A204.1 (cell line): Measurements from ENCODE around the gene FRMD8.
"Not testable (repeated sequence)": the region's sequence is repeated elsewhere in the genome, so short reads cannot be mapped to it uniquely, and the experiment has no call there.

Source experiments
- FAIRE-seq: peaks from 2 replicates; lab custom pipeline; 2012; peaks lifted over from hg19 to GRCh38; lab: Jason Lieb, UNC

FRMD8 gene

DNA sequence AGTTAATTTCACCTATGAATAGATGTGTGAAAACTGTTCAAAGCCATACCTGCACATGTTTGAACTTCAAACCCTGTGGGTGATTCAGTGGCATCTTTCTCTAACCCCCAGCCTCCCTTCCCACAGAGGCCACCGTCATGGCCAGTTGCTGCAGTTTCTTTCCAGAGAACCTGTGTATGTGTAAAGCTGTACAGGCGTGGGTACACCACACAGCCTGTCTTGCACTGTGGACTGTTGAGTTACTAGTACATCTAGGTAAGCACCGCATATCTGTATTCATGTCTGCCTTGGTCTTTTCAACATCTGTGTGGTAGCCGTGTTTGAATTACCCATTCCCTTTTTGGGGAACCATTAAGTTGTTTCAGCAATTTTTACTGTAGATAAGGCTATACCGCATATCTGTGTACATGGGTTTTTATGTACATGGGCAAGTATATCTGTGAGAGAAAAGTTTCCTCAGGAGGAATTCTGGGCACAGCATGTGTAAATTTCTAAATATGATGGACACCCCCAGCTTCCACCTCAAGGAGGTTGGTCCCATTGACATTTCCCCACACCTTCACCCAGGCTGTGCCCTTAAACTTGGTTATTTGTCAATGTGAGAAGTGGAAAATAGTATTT, 50.1 kb downstream of the FRMD8 start:
- FAIRE-seq, result no peak

DNA sequence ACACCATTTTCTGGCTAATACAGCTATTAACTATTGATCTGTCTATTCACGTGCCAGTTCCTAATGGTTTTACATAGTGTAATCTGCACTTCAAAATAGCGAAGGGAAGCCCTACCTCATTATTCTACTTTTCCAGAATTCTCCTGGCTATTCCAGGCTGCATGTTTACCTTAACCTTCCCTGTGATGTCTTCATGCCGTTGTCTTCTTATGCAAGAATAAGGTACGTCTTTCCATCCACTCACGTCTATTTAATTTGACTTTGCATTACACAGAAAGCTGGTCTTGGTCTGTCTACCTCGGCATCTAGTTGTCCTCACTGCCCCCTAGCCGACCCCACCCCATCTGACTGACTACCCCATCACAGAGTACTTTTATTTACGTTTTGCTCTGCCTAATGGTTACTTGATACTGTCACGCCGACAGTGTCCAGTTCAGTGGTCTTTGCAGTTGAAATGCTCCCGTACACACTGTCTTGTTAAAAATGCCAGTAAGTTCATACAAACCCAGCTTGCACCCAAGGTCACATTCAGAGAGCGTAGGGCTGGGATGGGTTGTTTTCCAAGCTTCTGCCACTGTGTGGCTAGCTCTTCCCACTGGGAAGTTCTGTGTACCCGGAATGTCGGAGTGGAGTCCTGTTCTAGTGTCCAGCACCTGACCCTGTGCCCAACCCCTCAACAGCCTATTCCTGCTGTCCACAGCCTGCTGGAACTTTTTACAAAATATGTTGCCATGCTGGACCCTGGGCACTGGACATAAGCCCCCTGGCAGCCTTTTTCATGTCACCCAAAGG, 51.2 kb downstream of the FRMD8 start:
- no peak for FAIRE-seq

DNA sequence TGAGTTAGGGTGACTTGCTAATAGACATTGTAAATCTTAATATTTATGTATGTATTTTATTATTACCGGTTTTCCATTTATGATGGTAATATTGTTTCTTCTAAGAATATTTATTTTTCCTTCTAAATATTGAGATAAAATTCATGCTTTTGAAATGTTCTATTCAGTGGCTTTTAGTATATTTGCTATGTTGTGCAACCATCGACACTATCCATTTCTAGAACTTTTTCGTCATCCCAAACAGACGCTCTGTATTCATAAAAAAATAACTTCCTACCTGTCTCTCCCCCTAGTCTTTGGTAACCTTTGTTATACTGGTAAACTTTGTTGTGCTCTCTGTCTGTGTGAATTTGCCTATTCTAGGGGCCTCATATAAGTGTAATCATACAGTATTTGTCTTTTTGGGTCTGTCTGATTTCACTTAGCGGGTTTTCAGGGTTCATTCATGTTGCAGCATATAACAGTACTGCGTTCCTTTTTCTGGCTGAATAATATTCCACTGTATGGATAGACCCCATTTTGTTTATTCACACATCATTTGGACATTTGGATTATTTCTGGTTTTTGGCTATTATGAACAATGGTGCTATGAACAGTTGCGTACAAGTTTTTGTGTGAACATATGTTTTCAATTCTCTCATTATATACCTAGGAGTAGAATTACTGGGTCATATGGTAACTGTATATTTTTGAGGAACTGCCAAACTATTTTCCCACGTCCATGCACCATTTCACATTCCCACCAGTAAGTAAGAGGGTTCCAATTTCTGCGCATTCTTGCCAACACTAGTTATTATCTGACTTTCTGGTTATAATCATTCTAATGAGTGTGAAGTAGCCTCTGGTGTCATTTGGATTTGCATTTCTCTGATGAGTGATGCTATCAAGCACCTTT, 52.1 kb downstream of the FRMD8 start:
- no peak for FAIRE-seq

DNA sequence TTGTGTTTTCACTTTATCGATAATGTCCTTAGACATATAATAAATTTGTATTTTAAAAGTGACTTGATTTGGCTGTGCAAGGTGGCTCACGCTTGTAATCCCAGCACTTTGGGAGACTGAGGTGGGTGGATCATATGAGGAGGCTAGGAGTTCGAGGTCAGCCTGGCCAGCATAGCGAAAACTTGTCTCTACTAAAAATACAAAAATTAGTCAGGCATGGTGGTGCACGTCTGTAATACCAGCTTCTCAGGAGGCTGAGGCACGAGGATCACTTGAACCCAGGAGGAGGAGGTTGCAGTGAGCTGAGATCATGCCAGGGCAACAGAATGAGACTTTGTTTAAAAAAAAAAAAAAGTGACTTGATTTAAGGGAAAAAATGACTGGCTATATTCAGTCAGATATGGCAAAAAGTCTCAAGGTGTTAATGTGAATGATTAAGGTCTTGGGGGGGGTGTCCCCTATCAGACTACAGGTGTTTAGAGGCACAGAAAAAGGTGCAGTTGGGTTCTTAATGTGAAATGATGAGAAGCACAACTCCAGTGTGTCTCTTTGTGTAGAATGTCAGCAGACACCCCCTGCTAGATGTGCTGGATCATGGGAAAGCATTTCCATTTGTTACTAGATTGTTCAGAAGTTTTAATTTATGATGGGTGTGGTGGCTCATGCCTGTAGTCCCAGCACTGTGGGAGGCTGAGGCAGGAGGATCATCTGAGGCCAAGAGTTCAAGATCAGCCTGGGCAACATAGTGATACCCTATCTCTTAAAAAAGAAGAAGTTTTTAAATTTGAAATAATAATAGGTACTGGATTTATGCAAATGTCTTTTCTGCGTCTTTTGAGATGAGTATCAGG, 53.1 kb downstream of the FRMD8 start:
- FAIRE-seq, result no peak

DNA sequence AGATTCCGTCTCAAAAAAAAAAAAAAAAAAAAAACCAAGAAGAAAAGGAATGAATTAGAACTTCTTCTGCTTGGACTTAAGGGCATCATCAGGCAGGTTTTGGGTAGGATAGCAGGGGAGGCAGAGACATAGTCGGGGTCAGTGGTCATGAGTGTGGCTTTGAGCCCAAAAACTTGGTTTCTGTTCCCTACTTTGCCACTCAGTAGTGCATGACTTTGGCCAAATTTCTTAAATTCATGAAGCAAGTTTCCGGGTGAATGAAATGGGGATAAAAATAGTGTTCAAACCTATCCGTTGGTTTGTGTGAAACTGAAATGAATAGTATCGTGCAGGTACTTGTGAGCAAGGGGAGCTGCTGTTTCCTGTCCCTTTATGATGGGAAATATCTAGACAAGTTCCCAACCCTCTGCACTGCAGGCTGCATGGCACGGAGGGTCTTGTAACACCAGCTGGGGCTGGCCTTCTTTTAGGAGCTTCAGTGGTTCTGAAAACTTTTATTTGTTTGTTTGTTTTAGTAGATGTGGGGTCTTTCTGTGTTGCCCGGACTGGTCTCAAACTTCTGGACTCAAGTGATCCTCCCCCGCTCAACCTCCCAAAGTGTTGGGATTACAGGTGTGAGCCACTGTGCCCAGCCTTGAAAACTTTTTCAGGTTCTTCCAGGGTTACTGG, 54.5 kb downstream of the FRMD8 start:
- no peak for FAIRE-seq

DNA sequence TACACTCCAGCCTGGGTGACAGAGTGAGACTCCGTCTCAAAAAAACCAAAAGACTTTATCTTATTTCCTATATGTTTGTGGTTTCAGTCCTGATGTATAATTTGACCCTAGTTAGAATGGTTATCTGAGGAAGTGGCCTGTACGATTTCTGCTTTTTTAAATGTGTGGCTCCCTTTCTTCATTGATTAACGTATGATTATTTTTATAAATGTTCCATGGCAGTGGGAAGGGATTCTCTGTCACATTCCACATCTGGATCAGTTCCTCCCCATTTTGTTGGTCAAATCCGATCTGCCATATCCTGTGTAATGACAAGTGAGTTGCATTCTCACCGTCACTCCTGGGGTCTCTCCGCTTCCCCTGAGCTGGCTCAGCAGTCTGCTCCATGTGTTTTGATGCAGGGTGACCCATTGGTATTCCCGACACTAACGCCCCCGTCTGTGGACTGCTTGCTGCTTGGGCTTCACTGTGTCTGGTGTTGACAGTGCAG, 56.5 kb downstream of the FRMD8 start:
- no peak for FAIRE-seq

DNA sequence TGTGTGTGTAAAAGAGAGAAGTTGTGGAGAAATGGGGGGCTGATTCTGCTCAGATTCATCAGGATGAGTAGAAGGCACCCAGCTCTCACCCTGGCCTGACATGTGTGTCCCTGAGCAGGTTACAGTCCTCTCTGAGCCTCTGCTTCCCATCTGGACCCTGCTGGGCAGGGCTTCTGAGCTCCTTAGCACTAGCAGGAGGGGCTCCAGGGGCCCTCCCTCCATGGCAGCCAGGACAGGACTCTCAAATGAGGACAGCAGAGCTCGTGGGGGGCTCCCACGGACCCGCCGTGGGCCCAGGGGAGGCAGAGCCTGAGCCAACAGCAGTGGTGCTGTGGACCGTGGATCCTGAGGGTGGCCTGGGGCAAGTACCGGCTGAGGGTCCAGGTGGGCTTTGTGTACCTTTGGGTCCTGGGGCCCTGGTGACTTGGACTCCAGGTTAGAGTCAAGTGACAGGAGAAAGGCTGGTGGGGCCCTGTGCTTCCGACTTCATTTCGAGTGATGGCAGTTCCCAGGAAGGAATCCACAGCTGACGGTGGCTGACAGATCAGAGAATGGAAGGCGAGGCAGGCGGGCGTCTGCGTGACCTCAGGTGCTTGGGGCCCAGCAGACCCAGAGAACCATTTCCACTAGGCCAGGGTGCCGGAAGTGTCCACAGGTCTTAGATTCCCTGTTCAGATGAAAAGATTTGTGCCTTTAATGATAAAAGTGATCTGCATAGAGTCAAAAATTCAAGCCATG, 58.0 kb downstream of the FRMD8 start:
- no peak for FAIRE-seq

DNA sequence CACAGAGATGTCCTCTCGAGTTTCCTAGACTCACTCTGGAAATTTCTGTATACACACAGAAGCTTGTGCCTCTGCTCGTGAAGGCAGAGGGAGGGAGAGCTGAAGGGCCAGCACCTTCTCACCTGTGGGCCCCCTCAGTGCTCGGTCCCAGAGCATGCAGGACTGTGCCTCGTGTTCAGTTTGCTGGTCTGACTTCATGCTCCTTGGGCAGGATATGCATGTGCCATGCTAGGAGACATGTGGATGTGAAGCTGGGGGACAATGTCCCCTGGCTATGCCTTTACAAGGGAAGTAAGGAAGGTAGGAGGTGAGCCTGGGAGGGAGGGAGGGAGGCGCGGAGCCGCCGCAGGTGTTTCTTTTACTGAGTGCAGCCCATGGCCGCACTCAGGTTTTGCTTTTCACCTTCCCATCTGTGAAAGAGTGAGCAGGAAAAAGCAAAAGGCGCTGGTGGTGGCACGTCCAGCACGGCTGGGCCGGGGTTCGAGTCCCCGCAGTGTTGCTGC, 58.7 kb downstream of the FRMD8 start:
- FAIRE-seq, result no peak

DNA sequence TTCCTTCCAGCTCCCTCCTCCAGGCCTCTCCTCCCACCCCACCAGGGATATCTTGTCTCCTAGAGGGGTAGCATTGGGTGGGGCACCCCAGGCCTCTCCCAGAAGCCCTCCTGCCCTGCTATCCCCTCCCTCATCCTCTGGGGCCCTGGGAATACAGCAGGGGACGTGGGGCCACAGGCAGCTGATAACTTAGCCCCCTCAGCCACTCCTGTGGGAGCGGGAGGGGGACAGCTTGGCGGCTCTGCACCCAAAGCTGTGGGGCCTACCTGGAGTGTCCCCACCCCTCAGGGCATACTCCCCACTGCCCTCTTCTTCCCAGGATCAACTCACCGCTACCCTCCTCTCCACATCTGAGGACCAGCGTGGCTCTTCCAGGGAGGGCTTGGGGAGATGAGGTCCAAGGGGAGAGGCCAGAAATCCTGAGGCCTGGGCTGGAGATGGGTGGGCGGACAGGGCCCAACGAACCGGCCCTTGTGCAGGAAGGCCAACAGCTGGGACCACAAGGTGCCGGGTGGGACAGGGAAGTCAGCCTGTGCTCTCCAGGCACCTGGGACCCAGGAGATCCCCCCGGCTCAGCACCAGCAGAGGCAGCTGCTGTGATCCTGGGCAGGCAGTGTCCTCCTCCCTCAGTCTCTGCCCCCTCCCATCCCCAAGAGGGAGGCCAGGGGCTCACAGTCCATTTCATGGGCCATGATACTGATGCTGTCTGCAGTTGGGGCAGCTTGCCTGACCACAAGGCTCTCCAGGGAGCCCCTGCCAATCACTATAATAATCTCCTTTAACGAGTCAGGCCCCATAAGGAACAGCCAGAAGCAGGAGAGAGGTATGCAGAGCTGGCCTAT, 59.4 kb downstream of the FRMD8 start:
- no peak for FAIRE-seq

DNA sequence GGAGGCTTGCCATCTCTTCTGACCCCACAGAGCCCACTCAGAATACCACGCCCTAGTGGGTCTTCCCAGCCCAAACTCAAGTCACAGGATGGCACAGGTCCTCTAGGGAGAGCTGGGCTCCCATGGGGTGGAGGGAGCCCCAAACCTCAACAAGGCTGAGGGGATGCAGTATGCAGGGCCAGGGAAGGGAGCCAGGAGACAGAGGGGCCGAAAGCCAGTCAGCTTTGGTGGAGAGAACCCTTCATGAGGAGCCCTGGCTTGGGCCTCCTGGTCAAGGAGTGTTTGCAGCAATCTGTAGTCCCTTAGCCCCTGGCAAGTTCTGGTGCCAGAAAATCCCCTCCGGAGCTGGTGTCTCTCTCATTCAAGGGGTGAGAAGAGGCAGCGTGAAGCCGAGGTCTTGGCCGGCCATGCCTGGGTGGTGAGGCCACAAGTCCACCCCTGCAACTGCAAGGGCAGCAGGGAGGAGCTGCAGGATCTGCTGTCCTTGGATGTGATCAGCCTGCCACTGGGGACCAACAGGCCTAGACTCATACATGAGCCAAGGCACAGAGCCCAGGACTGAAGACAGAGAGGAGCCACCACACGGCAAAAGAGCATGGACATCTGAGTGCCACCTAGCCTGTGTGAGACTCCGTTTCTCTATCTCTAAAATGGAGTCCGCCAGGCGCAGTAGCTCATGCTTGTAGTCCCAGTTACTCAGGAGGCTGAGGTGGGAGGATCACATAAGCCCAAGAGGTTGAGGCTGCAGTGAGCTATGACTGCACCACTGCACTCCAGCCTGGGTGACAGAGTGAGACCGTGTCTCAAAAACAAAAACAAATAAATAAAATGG, 60.2 kb downstream of the FRMD8 start:
- FAIRE-seq, result no peak

DNA sequence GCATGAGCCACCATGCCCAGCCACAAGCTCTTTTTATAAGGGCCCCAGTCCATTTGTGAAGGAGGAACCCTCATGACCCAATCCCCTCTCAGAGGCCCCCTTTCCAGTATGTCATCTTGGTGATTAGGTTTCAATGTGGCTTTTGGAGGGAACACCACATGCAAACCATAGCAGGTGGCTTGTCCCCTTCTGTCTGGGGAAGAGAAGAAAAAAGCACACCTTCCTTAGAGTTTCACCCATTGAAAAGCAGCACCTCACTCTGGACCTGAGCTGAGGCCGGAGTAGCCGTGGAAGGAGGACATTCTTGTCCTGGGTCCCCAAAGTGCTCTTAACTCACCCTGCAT, 61.6 kb downstream of the FRMD8 start:
- no peak for FAIRE-seq

DNA sequence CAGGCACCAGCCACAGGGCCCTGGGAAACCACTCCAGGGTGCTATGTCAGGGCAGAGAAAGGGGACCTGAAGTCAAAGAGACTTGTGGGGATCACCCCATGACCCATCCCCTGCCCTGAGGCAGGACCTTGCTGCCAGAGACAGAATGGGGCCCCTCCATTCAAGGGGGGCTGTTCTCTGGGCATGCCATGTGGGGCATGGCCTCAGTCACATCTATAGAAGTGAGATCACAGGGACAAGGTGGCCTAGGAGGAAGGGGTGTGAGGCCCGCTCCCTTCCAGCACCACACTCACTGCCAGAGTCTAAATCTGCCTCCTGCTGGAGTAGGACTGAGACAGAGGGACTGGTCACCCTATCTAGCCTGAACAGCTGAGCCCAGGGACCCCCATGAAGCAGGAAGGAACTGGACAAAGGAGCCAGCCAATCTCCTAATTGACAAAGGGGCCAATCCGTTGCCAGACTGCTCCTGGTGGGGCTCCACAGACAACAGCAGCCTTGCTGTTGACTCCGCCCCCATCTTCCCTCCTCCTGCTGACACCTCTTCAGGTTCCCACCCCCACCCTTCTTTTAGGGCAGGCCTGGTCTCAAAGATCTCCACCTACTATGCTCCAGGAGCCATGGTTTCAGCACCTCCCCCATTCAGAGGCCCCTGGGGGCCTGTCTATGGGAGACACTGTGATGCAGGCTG, 62.1 kb downstream of the FRMD8 start:
- FAIRE-seq, result no peak

DNA sequence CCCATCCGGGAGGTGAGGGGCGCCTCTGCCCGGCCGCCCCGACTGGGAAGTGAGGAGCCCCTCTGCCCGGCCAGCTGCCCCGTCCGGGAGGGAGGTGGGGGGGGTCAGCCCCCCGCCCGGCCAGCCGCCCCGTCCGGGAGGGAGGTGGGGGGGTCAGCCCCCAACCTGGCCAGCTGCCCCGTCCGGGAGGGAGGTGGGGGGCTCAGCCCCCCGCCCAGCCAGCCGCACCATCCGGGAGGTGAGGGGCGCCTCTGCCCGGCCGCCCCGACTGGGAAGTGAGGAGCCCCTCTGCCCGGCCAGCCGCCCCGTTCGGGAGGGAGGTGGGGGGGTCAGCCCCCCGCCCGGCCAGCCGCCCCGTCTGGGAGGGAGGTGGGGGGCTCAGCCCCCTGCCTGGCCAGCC, 64.9 kb downstream of the FRMD8 start:
- FAIRE-seq, result not testable (repeated sequence)

DNA sequence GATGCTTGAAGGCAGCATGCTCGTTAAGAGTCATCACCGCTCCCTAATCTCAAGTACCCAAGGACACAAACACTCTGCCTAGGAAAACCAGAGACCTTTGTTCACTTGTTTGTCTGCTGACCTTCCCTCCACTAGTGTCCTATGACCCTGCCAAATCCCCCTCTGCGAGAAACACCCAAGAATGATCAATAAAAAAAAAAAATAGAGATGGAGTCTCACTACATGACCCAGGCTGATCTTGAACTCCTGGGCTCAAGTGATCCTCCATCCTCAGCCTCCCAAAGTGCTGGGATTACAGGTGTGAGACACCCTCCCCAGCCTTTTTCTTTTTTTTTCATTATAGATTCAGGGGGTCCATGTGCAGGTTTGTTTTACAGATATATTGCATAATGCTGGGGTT, 65.8 kb downstream of the FRMD8 start:
- not testable (repeated sequence) for FAIRE-seq

DNA sequence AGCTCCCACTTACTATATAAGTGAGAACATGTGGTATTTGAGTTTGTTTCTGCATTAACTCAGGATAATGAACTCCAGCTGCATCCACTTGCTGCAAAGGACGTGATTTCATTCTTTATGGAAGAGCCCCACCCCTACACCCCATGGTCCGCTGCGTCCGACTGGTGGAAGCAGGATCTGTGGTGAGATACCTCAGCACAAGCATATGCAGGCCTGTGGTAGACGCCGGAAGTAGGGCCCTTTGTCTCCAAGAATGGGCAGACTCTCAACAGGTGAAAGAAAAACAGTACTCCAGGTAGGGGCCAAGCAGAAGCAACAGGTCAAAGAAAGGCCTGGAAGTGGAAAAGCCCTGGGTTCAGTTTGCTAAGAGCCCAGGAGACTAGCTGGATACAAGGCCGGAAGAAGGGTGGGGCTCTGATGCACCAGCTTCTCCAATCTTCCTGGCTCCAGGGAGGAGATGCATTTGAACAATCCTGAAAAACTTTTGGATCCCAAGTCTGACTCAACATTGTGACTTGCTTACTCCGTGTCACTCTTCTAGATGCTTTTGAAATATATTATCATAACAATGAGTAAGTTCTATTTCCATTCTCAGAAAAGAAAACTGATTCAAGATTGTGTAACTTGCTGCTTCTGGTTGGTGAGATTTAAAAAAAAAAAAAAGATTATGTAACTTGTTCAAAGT, 66.5 kb downstream of the FRMD8 start:
- no peak for FAIRE-seq

DNA sequence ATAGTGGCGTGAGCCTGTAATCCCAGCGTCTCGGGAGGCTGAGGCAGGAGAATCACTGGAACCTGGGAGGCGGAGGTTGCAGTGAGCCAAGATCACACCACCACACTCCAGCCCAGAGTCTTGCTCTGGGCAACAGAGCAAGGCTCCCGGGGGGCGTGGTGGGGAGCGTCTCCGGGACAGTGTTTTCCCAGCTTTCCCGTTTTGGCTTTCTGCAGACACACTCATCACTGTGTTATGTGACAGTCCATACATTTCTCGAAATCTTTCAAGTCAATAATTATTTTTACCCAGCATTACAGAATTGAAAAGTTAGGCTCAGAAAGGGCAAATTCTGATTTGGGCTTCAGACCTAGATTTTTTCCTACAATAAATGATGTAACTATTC, 67.9 kb downstream of the FRMD8 start:
- no peak for FAIRE-seq

DNA sequence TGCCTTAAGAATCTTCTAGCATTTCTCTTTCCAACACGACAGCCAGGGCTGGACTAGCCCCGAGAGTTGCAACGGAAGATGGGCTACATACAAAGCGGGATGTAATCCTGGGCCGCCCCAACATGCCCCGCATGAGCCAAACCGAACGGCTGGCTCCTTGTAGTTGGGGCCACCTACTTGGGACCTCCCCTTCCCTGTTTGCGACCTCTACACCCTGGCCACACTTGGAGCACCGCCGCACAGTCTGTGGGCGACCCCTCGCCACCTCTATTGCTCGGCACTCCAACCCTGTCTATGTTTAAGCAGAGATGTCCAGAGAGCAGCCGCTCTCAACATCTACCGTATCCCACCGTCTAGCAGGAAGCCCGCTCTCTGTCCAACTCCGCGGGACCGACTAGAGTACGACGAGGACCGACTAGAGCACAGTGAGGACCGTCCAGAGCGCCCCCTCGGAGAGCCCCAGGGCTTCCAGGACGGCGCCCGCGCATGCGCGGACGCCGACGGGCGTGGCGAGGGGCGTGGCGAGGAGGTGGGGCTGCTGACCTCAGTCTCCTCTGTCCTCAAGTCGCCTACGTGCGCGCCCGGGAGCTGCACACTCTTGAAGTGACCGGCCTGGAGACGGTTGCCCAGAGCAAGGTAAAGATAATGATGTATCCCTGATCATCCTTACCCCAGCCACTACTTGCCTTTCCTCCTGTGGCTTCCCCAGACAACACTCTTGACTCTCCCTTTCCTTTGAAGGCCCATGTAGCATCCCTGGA, 68.4 kb downstream of the FRMD8 start:
- no peak for FAIRE-seq
